Measurements from ENCODE around the gene VAMP4. TPM values are rescaled to one million over a fixed set of nuclear protein-coding genes. Genes with fewer than 3 reads are reported as not detected.

The VAMP4 gene
- 10 to 100 TPM; 13.7 to 17.7 (median 16.5) TPM for polyA plus RNA-seq (ENCODE audit: insufficient read length in 3 of 3)
- long read RNA-seq, donor 1, full-length matches to known transcripts = 7 of 29 reads
- long read RNA-seq, donor 1, partial matches to known transcripts = 22 of 29 reads
- long read RNA-seq, donor 1, other reads (novel, unspliced or antisense) = 0 of 29 reads
- long read RNA-seq, donor 2, full-length matches to known transcripts = 3 of 3 reads
- long read RNA-seq, donor 2, partial matches to known transcripts = 0 of 3 reads
- long read RNA-seq, donor 2, other reads (novel, unspliced or antisense) = 0 of 3 reads
- long read RNA-seq, donor 3, full-length matches to known transcripts = 3 of 3 reads
- long read RNA-seq, donor 3, partial matches to known transcripts = 0 of 3 reads
- long read RNA-seq, donor 3, other reads (novel, unspliced or antisense) = 0 of 3 reads
- long read RNA-seq, donor 4, full-length matches to known transcripts = 5 of 5 reads
- long read RNA-seq, donor 4, partial matches to known transcripts = 0 of 5 reads
- long read RNA-seq, donor 4, other reads (novel, unspliced or antisense) = 0 of 5 reads
- long read RNA-seq, donor 5, full-length matches to known transcripts = 4 of 4 reads
- long read RNA-seq, donor 5, partial matches to known transcripts = 0 of 4 reads
- long read RNA-seq, donor 5, other reads (novel, unspliced or antisense) = 0 of 4 reads
- long read RNA-seq, donor 6, full-length matches to known transcripts = 4 of 4 reads
- long read RNA-seq, donor 6, partial matches to known transcripts = 0 of 4 reads
- long read RNA-seq, donor 6, other reads (novel, unspliced or antisense) = 0 of 4 reads
- long read RNA-seq, donor 7, partial matches to known transcripts = 5 of 6 reads
- long read RNA-seq, donor 7, other reads (novel, unspliced or antisense) = 0 of 6 reads
- long read RNA-seq, donor 8, full-length matches to known transcripts = 2 of 2 reads
- long read RNA-seq, donor 8, partial matches to known transcripts = 0 of 2 reads
- long read RNA-seq, donor 8, other reads (novel, unspliced or antisense) = 0 of 2 reads
- long read RNA-seq, donor 9, full-length matches to known transcripts = 8 of 8 reads
- long read RNA-seq, donor 9, partial matches to known transcripts = 0 of 8 reads
- long read RNA-seq, donor 9, other reads (novel, unspliced or antisense) = 0 of 8 reads
- long read RNA-seq, donor 10, full-length matches to known transcripts = 4 of 4 reads
- long read RNA-seq, donor 10, partial matches to known transcripts = 0 of 4 reads
- long read RNA-seq, donor 10, other reads (novel, unspliced or antisense) = 0 of 4 reads
- long read RNA-seq, donor 11, full-length matches to known transcripts = 2 of 2 reads
- long read RNA-seq, donor 11, partial matches to known transcripts = 0 of 2 reads
- long read RNA-seq, donor 11, other reads (novel, unspliced or antisense) = 0 of 2 reads
- long read RNA-seq, donor 12, full-length matches to known transcripts = 11 of 11 reads
- long read RNA-seq, donor 12, partial matches to known transcripts = 0 of 11 reads
- long read RNA-seq, donor 12, other reads (novel, unspliced or antisense) = 0 of 11 reads
- long read RNA-seq, donor 13, full-length matches to known transcripts = 2 of 2 reads
- long read RNA-seq, donor 13, partial matches to known transcripts = 0 of 2 reads
- long read RNA-seq, donor 13, other reads (novel, unspliced or antisense) = 0 of 2 reads
- long read RNA-seq, donor 14 = 0 reads
- long read RNA-seq, donor 15, full-length matches to known transcripts = 7 of 7 reads
- long read RNA-seq, donor 15, partial matches to known transcripts = 0 of 7 reads
- long read RNA-seq, donor 15, other reads (novel, unspliced or antisense) = 0 of 7 reads
- long read RNA-seq, donor 16, full-length matches to known transcripts = 5 of 5 reads
- long read RNA-seq, donor 16, partial matches to known transcripts = 0 of 5 reads
- long read RNA-seq, donor 16, other reads (novel, unspliced or antisense) = 0 of 5 reads

- DNase-seq = peak; percentile 91
Measured at GRCh38 chr1:171741872-171742576, at the start of gene VAMP4. TSS of gene VAMP4 (minus strand) at chr1:171742065. CDS start at chr1:171738414, 3,651 bp downstream.

- DNase-seq = no peak
Measured at GRCh38 chr1:171790318-171790717, 48.5 kb upstream of the VAMP4 start.

GRCh38 chr1:171788696-171789095 lies 46.8 kb upstream of the VAMP4 start:
- DNase-seq = no peak

- no peak for DNase-seq
Measured at GRCh38 chr1:171787686-171788480, 46.0 kb upstream of the VAMP4 start.

- no peak for DNase-seq
Measured at GRCh38 chr1:171786534-171786933, 44.7 kb upstream of the VAMP4 start.

GRCh38 chr1:171785766-171786165 lies 43.9 kb upstream of the VAMP4 start:
- no peak for DNase-seq

GRCh38 chr1:171784784-171785183 lies 42.9 kb upstream of the VAMP4 start:
- no peak for DNase-seq

GRCh38 chr1:171783816-171784530 lies 42.1 kb upstream of the VAMP4 start:
- no peak for DNase-seq

GRCh38 chr1:171781176-171781875 lies 39.5 kb upstream of the VAMP4 start, which contains the start of gene METTL13:
TSS of gene METTL13 (plus strand) at chr1:171781660. CDS start at chr1:171781968, 308 bp downstream.
- DNase-seq = peak; percentile 99

- no peak for DNase-seq
Measured at GRCh38 chr1:171780583-171781175, 38.8 kb upstream of the VAMP4 start.

- no peak for DNase-seq
Measured at GRCh38 chr1:171772312-171772711, 30.4 kb upstream of the VAMP4 start.

GRCh38 chr1:171769754-171770153 lies 27.9 kb upstream of the VAMP4 start:
- DNase-seq = no peak

- no peak for DNase-seq
Measured at GRCh38 chr1:171769171-171769570, 27.3 kb upstream of the VAMP4 start.

GRCh38 chr1:171763764-171764163 lies 21.9 kb upstream of the VAMP4 start:
- DNase-seq = no peak

- no peak for DNase-seq
Measured at GRCh38 chr1:171762143-171762563, 20.3 kb upstream of the VAMP4 start.

GRCh38 chr1:171758011-171758410 lies 16.1 kb upstream of the VAMP4 start:
- DNase-seq = no peak

GRCh38 chr1:171756856-171757255 lies 15.0 kb upstream of the VAMP4 start:
- no peak for DNase-seq
